Lung microvascular endothelial cell (primary cell): ENCODE measurements around the gene TYRO3. TPM values are rescaled to one million over a fixed set of nuclear protein-coding genes. Genes with fewer than 3 reads are reported as not detected.
"Not testable (repeated sequence)": the region's sequence is repeated elsewhere in the genome, so short reads cannot be mapped to it uniquely, and the experiment has no call there.

ENCODE experiments used
- DNase-seq, 2 donors: peaks; one replicate each; pipeline versions ENCODE4 v3.0.0 to v3.0.0-alpha.2; 2010; ENCODE audit warnings: low read depth in 2 of 2
- total RNA-seq: library from RNA; depleted of rRNA; stranded (reverse); fragments of >200 nt; gene quantifications from 2 replicates; pipeline ENCODE4 v1.2.1, GENCODE V29; 2014

TYRO3 gene
- total RNA-seq, 1 donor from 2014 or later, result 1.6 TPM

GRCh38 chr15:41554343-41554742 lies 4.7 kb upstream of the TYRO3 start:
- no peak for DNase-seq

GRCh38 chr15:41554915-41555314 lies 4.1 kb upstream of the TYRO3 start:
- DNase-seq, result peak in 1 of 2 donors; percentile 28

- no peak for DNase-seq
These were observed 2.3 kb upstream of the TYRO3 start for GRCh38 chr15:41556677-41557076.

GRCh38 chr15:41557673-41558399 lies 1.2 kb upstream of the TYRO3 start:
- DNase-seq, result peak; percentile 73 to 77

GRCh38 chr15:41559239-41559782 lies 299 bp downstream of the TYRO3 start:
- DNase-seq, result no peak

GRCh38 chr15:41560572-41560874 lies 1.5 kb downstream of the TYRO3 start:
- no peak for DNase-seq

- no peak for DNase-seq
These were observed 2.2 kb downstream of the TYRO3 start for GRCh38 chr15:41561104-41561776.

GRCh38 chr15:41561777-41562145 lies 2.7 kb downstream of the TYRO3 start:
- DNase-seq, result peak in 1 of 2 donors; percentile 29

- no peak for DNase-seq
These were observed 3.2 kb downstream of the TYRO3 start for GRCh38 chr15:41562244-41562643.

GRCh38 chr15:41562784-41563198 lies 3.8 kb downstream of the TYRO3 start:
- no peak for DNase-seq

GRCh38 chr15:41564286-41564959 lies 5.4 kb downstream of the TYRO3 start:
- no peak for DNase-seq

GRCh38 chr15:41564960-41565502 lies 6.0 kb downstream of the TYRO3 start:
- no peak for DNase-seq

GRCh38 chr15:41565702-41566101 lies 6.7 kb downstream of the TYRO3 start:
- no peak for DNase-seq

- DNase-seq, result no peak
These were observed 7.3 kb downstream of the TYRO3 start for GRCh38 chr15:41566121-41566885.

- no peak for DNase-seq
These were observed 8.2 kb downstream of the TYRO3 start for GRCh38 chr15:41567261-41567660.

- no peak for DNase-seq
These were observed 8.8 kb downstream of the TYRO3 start for GRCh38 chr15:41567862-41568261.

- DNase-seq, result no peak
These were observed 9.5 kb downstream of the TYRO3 start for GRCh38 chr15:41568350-41569017.

GRCh38 chr15:41569232-41569631 lies 10.2 kb downstream of the TYRO3 start:
- not testable (repeated sequence) for DNase-seq

- no peak for DNase-seq
These were observed 11.8 kb downstream of the TYRO3 start for GRCh38 chr15:41570764-41571163.

- DNase-seq, result no peak
These were observed 12.9 kb downstream of the TYRO3 start for GRCh38 chr15:41571948-41572347.

GRCh38 chr15:41572866-41573265 lies 13.9 kb downstream of the TYRO3 start:
- DNase-seq, result no peak
